Superior temporal gyrus (tissue), 1 donor: ENCODE data around the gene DPF3.

Experiments
- DNase-seq: peaks from one replicate; pipeline ENCODE4 v3.0.0-alpha.2; 2016; ENCODE audit errors: extremely low spot score

DPF3 gene

DNA sequence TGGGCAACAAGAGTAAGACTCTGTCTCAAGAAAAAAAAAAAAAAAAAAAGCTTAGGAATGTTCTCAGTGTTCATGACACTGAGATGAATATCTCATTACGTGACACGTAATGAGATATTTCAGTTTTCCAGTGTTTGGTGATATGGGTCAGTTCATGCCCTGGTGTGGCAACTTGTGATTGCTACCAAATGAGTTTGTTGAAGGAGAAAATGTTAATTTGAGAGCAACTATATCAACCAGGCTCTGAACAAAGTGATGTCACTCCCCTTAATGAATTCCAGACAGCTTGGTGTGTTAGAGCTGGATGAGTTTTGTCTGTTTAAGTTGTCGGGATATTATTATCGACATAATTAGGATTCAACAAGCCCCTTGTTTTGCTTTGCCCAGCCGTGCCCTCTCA lies 211.7 kb downstream of the DPF3 start:
- DNase-seq, result no peak

DNA sequence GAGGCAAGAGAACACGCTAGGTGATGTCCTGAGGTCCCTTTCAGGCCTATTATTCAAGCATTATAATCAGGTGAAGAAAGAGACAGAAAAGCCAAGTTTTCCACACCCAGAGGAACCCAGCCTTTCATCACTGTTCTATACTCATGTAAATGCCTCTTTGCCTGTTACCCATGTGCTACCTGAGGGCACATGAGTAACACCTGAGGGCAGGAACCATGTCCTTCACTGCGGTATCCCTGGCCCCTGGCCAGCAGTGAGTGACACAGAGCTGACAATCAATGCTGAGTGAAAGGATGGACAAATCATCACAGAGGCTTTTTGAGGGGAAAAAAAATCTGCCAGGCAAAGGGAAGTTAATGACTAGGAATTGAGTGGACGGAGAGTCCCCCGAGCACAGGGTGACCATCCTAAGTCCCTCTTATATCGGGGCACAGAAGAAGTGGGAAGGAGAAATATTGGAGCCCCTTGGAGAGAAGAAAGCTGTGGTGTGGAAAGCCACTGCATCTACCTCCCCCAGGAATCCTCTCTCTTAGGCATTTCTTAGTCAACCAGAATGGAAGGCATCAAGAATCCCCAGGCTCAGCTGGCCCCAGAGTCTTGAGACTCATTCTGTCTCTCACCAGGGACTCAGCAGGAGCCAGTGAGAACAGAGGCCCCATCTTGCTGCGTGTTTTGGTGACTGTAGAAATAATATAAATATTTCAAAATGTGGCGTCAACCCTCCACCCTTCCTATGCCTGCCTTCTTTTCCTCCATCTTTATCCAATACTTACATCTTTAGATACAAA lies 212.9 kb downstream of the DPF3 start:
- no peak for DNase-seq

DNA sequence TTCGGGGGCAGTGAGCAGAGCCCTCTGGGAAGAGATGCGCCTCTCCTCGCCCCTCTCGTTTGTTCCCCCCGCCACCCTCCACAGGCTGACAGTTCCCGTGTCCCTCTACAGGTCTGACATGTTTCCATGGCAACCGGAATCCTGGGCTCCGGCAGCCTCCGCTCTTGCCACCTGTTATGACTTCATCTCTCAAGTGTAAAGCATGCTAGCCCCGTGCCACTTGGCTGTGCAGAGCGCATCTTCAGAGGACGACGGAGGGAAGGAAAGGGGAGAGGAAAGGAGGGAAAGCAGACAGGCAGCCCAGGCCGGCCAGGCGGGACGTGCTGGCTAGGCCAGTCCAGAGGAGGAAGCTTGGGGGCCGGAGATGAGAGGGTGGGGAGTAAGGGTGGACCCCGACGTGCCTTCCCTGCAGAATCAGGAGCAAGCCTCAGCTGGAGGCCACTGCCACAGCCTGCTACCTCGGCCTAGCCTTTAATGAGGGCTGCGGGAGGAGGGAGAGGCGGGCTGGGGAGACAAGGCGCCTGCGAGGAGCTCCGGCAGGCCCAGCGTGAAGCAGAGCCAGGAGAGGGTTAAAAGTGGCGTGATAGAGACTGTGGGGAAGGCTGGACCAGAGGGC lies 214.3 kb downstream of the DPF3 start:
- DNase-seq, result peak; percentile 12

DNA sequence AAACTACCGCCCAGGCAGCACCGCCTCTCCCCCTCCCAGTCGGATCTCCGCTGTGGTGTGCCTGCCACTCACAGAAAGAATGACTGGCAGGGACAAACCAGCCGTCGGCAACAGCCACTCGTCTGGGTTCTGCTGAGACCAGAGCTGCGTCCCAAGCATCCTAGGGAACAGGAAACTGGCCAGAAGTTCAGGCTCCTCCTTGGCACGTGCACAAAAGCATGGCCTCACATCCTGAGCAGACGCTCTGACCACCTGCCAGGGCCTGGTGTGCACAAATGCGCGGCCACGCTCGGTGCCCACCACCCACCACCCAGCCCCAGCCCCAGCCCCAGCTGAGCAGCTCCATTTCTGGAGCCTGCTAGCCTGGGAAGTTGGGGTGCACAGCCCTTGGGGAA lies 214.8 kb downstream of the DPF3 start:
- peak; percentile 10 for DNase-seq

DNA sequence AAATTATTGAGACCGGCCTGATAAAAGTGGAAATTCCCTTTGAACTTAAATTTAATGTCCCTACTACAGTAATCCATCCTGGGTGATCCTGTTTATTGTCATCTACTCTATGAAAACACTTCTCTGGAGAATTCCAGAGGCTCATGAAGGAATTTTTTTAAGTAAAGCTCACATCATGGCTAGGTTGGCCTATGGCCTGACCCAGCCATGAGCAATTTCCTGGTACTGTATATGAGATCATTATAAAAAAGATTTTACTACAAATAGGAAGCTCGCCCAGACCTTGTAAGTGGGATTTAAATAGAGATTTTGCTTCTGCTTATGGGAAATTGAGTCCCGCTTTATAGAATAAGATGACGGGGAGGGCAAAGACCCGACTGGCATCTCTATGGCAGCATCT lies 215.5 kb downstream of the DPF3 start:
- DNase-seq, result no peak

DNA sequence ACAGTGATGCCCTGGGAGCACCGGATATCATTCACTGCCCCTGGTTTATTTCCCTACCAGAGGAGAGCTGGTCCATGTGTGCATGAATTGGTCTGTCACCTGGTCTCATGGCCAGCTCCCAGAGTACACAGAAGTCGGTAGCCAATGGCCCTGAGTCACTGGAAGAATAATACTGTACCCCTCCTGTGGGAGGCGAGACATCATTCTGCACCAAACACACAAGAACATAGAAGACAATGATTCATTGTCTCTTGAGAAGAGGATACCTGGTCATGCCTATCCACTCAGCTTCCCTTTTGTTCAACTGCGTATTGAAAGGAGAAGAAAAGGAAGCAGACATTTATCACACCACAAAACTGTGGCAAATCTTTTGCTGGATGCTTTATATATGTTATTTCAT lies 216.2 kb downstream of the DPF3 start:
- DNase-seq, result no peak

DNA sequence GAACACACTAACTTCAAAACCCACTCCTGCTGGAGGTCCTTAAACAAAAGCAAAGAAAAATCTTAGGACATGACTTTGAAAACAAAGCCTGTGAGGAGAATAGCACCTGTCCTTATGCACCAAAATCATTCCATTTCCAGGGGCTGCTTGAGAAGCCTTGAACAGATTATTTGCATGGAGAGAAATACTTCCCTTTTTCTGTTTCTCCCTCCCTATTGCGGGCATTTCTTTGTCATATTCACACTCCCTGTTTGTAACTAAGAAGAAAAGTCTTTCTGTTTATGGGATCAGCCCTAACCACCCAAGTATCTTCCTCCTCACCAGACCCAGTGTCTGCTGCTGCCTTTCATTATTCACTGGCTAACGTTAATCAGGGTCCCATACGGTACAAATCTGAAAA lies 218.8 kb downstream of the DPF3 start:
- DNase-seq, result no peak

DNA sequence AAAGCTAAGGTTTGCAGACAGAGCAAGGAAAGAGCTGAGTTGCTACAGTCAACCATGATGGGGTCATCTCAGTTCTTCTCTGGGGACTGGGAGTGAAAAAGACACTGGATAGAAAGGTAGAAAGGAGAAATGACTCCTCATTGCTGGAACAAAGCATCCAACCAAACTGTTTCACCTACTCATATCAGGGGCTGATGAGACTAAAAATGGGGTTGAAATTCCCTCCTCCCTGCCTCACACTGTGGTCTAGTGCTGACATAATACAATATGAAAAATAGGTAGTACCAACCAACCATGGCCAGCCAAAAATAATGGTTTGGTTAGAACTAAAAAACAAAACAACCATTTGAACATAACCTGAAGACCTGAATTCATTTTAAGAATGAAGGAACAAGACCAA lies 220.7 kb downstream of the DPF3 start:
- no peak for DNase-seq

DNA sequence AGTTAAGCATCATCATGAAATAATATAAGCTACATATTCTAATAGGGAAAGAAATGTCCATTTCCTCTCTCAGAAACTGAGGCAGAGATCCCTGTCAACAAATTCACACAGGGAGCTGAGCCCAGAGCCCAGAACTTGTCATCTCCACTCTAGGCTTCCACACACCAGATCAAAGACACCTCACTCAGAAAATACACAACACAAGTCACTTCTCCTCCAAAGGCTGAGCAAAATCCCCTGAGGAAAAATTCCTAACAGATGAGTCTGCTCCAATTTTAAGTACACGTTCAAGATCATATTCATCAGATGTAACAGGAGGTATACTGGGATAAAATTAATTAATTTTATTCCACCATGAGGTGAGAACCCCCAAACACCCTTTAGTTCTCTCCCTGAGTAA lies 227.3 kb downstream of the DPF3 start:
- DNase-seq, result no peak

DNA sequence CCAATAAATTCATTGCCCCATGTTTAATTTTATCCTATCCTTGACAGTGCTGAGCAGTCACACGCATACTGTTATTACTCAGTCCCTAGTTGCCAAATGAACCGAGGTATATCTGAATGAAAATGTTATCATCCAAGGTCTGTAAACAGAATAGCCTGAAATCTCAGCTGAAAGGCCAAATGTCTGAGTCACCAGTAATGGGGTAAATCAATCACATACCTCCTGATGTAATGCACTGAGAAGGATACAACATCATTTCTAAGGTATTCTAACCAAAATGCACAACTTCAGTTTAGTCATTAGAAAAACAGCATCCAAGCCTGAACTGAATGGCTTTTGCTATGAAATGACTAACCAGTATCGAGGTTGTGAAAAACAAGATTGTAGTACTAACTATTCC lies 228.6 kb downstream of the DPF3 start:
- no peak for DNase-seq

DNA sequence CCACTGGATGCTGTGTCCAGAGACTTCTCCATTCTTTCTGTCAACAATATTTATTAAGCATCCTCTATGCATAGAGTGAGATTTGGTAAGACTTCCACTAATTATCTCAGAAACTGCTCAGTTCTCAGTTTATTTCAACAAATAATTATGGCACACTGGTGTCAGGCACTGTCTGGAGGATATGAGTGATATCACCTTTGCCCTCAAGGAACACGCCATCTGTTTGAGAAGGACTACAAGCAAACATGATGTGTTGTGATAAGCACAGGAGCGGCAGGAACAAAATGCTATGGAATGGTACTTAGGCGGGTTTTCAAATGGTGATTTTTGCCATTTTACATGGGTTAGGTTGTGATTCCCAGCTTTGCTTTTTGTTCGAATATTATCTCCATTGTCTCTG lies 229.2 kb downstream of the DPF3 start:
- DNase-seq, result no peak

DNA sequence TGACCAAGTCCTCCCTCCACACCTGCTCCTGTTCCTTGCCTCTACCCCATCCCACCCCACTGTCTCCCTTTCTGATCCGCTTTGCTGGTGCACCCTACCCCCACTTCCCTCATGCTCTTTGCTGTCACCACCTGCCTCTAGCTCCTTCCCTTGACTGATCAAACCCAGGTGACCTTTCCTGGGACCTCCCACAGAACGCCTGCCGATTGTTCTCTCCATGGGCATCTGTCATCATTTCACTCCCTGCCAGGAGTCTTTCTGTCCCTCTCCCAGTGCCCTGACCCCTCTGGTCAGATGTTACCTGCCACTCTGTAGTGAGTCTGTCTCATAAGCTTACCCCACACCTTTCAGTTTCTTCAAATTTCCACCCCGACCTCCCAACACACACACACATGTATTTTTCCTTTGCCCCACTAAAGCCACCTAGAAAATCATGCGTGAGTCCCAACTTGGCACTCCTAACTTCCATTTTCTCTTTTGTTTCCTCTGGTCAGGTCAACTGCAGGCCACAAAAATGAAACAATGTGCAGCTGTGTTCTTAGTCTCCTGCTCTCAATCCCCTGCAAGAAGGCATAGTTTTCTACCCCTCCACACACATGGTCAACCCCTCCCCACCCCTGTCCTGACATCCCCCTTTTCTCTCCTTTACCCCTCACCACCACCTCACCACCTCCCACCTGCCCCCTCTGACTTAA lies 229.8 kb downstream of the DPF3 start:
- no peak for DNase-seq

DNA sequence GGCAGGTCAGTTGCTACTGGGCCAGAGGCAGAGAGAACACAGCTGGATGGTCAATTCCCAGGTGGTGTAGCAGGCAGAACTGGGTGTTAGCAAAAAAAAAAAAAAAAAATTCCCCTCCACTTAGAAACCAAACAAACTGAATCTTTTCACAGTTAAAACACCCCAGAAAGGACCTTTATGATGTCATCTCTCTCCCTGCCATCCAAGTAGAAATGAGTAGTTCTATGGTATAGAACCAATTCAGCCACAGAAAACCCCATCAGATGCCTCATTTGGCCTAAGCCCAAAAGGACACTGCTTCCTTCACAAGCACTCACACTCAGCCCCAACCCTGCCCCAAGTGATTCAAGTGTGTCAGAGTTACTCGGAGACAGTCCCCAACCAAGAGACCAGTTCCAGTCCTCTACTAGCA lies 230.8 kb downstream of the DPF3 start:
- DNase-seq, result no peak

DNA sequence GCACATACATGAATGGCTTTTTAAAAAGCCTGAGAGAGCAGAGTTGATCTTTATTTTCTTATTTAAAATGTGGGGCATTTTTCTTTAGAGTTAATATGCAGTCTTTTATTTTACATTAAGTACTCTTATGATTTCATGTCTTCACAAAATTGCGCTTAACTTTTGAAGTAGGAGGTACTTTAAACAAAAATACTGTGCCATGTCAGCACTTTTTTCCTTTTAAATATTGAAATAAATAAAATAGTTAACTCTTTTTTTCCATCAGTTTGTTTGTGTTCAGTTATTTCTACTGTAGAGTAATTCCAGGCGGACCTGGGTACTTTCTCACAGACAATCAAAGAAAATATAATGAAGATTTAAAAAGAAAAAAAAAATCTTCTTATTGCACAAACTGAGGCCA lies 231.7 kb downstream of the DPF3 start:
- DNase-seq, result no peak

DNA sequence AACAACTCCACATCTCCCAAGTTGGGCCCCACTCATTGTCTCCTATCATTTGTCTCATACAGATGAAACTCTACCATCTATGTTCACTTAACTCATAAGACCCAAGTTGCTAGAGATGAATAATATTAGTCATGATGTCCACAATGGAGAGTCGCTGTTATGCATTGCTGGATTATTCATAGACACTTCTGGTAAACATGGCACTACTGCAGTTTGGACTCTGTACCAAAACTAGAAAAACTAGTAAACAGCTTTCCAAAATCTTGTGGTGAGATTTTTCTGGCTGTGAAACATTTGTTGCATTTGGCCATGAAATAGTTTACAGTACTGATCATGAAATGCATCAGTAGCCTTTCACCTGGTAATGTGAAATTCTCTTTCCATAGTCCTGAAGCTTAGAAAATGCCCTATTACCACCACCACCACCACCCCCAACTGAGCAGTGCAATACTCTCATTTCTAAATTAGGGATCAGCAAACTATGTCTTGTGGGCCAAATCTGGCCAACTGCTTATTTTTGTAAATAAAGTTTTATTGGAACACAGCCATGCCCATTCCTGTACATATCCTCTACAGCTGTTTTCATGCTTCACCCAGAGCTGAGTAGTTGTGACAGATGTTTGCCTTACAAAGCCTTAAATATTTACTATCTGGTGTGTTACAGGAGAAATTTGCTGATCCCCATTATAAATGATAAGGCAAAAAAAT lies 236.5 kb downstream of the DPF3 start:
- DNase-seq, result no peak

DNA sequence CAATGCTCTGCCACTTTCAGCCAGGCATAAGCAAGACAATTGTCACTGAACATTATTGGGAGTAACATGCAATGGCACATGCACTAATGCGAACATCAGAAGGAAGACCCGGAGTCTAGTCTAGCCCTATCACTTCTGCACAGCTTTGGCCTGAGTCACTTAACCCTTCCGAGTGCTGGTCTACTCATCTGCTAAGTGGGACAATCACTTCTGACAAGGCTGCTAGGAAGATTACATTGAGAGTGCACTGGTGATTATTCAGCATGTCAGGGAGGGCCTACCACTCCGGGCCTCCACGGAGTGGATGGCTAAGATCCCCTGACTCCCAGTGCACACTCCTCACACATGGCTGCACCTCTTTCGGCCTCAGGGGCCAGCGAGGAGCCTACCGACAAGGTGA lies 240.9 kb downstream of the DPF3 start:
- DNase-seq, result no peak

DNA sequence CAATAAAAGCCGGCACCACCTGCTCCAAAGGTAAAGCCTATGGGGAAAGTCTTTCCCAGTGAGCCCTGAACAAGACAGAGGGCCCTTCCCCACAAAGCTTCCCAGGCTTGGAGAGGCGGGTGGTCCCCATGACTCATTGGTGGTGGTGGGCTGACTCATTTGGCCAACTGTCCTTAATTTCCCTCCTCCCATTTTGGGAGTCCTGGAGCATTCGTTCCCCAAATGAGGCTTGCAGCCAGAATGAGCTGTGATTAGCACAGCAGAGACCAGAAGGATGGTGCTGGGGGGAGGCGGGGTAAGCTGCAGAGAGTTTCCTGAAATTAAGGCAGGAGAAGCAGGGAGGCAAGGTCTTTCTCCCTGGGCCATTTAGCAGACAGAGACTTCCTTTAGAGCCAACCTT lies 241.7 kb downstream of the DPF3 start:
- DNase-seq, result no peak

DNA sequence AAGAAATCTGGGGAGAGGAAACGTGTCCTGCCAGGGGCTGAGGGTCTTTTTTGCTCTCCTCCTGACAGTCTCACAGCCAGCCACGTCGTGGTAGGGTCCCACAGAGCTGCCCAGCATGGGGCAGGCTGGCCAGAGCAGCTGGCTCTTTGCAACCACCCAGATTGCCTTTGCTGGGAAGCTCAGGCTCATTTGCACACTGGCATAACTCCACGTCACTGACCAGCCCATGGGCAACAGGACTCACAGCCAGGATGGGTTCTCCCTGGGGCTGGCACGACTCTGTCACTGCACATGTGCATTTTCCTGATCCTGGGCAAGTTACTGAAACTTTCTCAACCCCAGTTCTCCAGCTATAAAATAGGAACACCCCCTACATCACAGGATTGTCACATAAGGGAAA lies 242.2 kb downstream of the DPF3 start:
- DNase-seq, result no peak

DNA sequence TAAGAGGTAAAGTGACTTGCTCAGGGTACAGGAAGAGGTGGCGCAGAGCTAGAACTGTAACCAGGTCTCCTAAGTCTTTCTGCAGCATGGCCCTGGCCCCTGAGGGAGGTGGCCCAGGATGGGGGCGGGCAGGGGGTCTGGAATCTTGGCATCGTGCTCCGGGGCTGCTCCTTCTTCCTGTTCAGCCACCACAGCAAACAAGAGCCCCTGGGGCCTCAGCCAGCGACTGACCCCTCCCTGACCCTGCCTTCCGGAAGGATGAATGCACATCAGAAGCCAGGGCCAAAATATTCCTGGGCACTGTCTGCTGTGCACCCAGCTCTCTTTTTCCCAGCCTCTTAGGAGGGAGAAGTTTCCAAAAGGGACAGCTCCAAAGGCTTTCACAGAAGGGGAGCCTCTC lies 242.8 kb downstream of the DPF3 start:
- no peak for DNase-seq

DNA sequence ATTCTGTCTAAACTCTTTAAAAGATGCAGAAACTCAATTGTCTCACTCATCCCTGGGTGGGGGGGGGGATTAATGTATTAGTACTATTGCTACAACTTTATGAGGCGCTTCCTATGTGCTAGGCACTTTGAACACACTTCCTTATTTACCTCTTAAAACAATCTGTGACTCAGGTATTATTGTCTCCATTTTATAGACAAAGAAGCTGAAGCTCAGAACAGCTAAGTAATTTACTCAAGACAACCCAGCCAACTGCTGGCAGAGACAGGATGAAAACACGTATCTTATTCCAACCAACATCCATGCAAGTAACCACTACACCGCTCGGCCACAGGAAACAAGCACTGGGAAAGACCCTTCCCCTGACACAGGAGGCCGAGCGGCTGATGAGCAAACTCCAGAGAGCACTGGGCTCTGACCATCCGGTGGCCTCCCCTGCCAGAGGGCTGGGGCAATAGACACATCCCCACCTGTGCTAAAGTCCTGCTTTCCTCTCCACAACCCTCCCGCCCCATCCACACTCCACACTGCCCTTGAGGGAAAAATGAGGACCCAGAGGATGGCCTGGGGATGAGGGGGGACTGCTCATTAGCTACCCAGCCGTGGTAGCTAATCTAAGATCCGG lies 244.2 kb downstream of the DPF3 start:
- DNase-seq, result no peak

DNA sequence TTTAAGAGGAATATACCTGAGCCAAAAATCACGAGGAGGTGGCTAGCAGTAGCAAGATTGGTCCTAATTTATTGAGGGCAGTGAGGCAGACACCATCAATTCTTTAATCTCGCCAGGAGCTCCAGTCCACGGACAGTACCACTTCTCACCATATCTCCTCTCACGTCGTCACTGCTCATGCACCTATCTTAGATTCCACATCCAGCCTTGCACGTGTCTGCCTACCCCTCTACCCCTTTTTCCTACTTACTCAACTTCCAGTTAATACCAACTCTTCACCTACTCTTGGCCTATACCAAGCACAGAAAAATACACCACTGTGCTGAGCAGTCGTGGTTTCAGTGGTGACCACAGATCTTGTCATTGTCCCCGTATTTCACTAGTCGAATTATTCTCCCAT lies 246.1 kb downstream of the DPF3 start:
- no peak for DNase-seq
